HFFc6 (cell line): Measurements from ENCODE around the gene CHAMP1. TPM values are rescaled to one million over a fixed set of nuclear protein-coding genes. Genes with fewer than 3 reads are reported as not detected.

Experiments
- DNase-seq: peaks from one replicate; pipeline ENCODE4 v3.0.0-alpha.2; 2018
- H3K27ac Mint-ChIP-seq: 2 replicates; pipeline ENCODE4 v1.8.0; 2020; ENCODE audit warnings: mild to moderate bottlenecking, mixed read lengths
- H3K27me3 Mint-ChIP-seq: 2 replicates; pipeline ENCODE4 v1.8.0; 2021; ENCODE audit warnings: mild to moderate bottlenecking, moderate library complexity, mixed read lengths; ENCODE audit not compliant: insufficient read depth
- H3K36me3 Mint-ChIP-seq: 2 replicates; pipeline ENCODE4 v1.8.0; 2021; ENCODE audit warnings: low read depth, mixed read lengths
- H3K4me1 Mint-ChIP-seq: 2 replicates; pipeline ENCODE4 v1.8.0; 2020; ENCODE audit warnings: low read depth, mixed read lengths
- H3K4me3 Mint-ChIP-seq: 2 replicates; pipeline ENCODE4 v1.8.0; 2020; ENCODE audit warnings: mild to moderate bottlenecking, moderate library complexity, mixed read lengths
- H3K9me3 Mint-ChIP-seq: 2 replicates; pipeline ENCODE4 v1.8.0; 2020; ENCODE audit warnings: mild to moderate bottlenecking, mixed read lengths
- CTCF ChIP-seq: fragments of 200-600 bp; sonication (generic); IDR thresholded peaks from 2 replicates; pipeline ENCODE4 v1.5.0; 2021; ENCODE audit warnings: antibody characterized with exemption, mild to moderate bottlenecking
- total RNA-seq, 6 experiments: library from RNA; stranded (reverse); fragmentation: NEBNext Ultra II Directional; extraction: Animal tissue kit (Norgen Biotek cat#: 25700); gene quantifications; 2 replicates in 1 of 6; 3 replicates in 5 of 6; pipeline ENCODE4 v1.2.3, GENCODE V29; 2021

Gene CHAMP1
- total RNA-seq, 6 experiments from 2014 or later = 27.7 to 34.2 (median 28.6) TPM

- no peak overlapping the region for H3K4me3 Mint-ChIP-seq
- peaks cover 74% of the 10 kb centered on the region for H3K36me3 Mint-ChIP-seq
- peak; percentile 38 for DNase-seq
- no peak for TF ChIP-seq CTCF
- H3K27ac Mint-ChIP-seq = peak overlapping the region; percentile 56
- no peaks in the 10 kb centered on the region for H3K9me3 Mint-ChIP-seq
- H3K27me3 Mint-ChIP-seq = no peaks in the 10 kb centered on the region; the same call in 1 of the 2 replicates
- H3K4me1 Mint-ChIP-seq = peaks cover 37% of the 10 kb centered on the region
Measured at GRCh38 chr13:114286808-114287207, 27.5 kb upstream of the CHAMP1 start.

- H3K4me3 Mint-ChIP-seq = no peak overlapping the region
- peaks cover 32% of the 10 kb centered on the region for H3K4me1 Mint-ChIP-seq
- no peaks in the 10 kb centered on the region for H3K9me3 Mint-ChIP-seq
- H3K27me3 Mint-ChIP-seq = no peaks in the 10 kb centered on the region; the same call in 1 of the 2 replicates
- H3K27ac Mint-ChIP-seq = peak overlapping the region; percentile 29
- TF ChIP-seq CTCF = no peak
- peaks cover 69% of the 10 kb centered on the region for H3K36me3 Mint-ChIP-seq
- no peak for DNase-seq
Measured at GRCh38 chr13:114288157-114288591, 26.1 kb upstream of the CHAMP1 start.

GRCh38 chr13:114296448-114296847 lies 17.9 kb upstream of the CHAMP1 start:
- no peak for TF ChIP-seq CTCF
- peaks cover 27% of the 10 kb centered on the region for H3K36me3 Mint-ChIP-seq
- DNase-seq = no peak
- no peaks in the 10 kb centered on the region; the same call in 1 of the 2 replicates for H3K27me3 Mint-ChIP-seq
- H3K4me1 Mint-ChIP-seq = no peaks in the 10 kb centered on the region; the same call in 1 of the 2 replicates
- no peaks in the 10 kb centered on the region for H3K9me3 Mint-ChIP-seq
- no peak overlapping the region for H3K4me3 Mint-ChIP-seq
- no peak overlapping the region for H3K27ac Mint-ChIP-seq

GRCh38 chr13:114296902-114297301 lies 17.4 kb upstream of the CHAMP1 start:
- no peaks in the 10 kb centered on the region for H3K9me3 Mint-ChIP-seq
- no peak overlapping the region for H3K27ac Mint-ChIP-seq
- H3K4me3 Mint-ChIP-seq = no peak overlapping the region
- no peaks in the 10 kb centered on the region; the same call in 1 of the 2 replicates for H3K27me3 Mint-ChIP-seq
- no peak for DNase-seq
- H3K4me1 Mint-ChIP-seq = no peaks in the 10 kb centered on the region; the same call in 1 of the 2 replicates
- H3K36me3 Mint-ChIP-seq = peaks cover 28% of the 10 kb centered on the region
- TF ChIP-seq CTCF = no peak

GRCh38 chr13:114298866-114299265 lies 15.4 kb upstream of the CHAMP1 start:
- DNase-seq = no peak
- Mint-ChIP-seq H3K9me3 (no peaks in the 10 kb centered on the region), H3K27me3 (no peaks in the 10 kb centered on the region; the same call in 1 of the 2 replicates), H3K36me3 (peaks cover 26% of the 10 kb centered on the region), H3K27ac (no peak overlapping the region), H3K4me1 (no peaks in the 10 kb centered on the region; the same call in 1 of the 2 replicates), H3K4me3 (no peak overlapping the region)
- no peak for TF ChIP-seq CTCF
